CD4-positive, alpha-beta T cell (primary cell): ENCODE results near the gene ABCB11. TPM values are rescaled to one million over a fixed set of nuclear protein-coding genes. Genes with fewer than 3 reads are reported as not detected.

ENCODE experiments used
- ATAC-seq: fragments of 200-7000 bp; cut with Tn5 transposase; one replicate; pipeline ENCODE4 v1.10.0; 2022; ENCODE audit warnings: mild to moderate bottlenecking; ENCODE audit not compliant: poor library complexity
- CTCF ChIA-PET: fragments of 350-600 bp; sonication (Branson Sonifier 250); formaldehyde crosslinking; loops from one replicate; lab custom pipeline; 2021; ENCODE audit warnings: antibody characterized with exemption, inconsistent platforms; lab: Charles Lee
- POLR2A ChIA-PET: fragments of 350-600 bp; sonication (Branson Sonifier 250); formaldehyde crosslinking; loops from one replicate; lab custom pipeline; 2021; ENCODE audit warnings: antibody characterized with exemption, inconsistent platforms; lab: Charles Lee
- DNase-seq, 14 experiments: peaks; one replicate each; pipeline ENCODE4 v3.0.0-alpha.2; 2013 to 2020; ENCODE audit warnings: mixed read lengths in 2 of 14
- H3K27ac ChIP-seq, 2 donors: one replicate each; pipeline versions ENCODE4 v1.5.1 to v1.7.0; 2013; ENCODE audit warnings: low read length in 2 of 2, low read depth in 1 of 2, mild to moderate bottlenecking in 1 of 2
- H3K27me3 ChIP-seq, 2 experiments: 1 replicate in 1 of 2; 2 replicates in 1 of 2; pipeline versions ENCODE4 v1.6.1 to v1.7.0; 2013; ENCODE audit warnings: low read length in 2 of 2, control low read depth in 1 of 2, mild to moderate bottlenecking in 1 of 2, moderate library complexity in 1 of 2; ENCODE audit not compliant: insufficient read depth in 2 of 2, control insufficient read depth in 1 of 2
- H3K36me3 ChIP-seq: one replicate; pipeline ENCODE4 v1.6.1; 2013; ENCODE audit warnings: low read length, control low read depth; ENCODE audit not compliant: insufficient read depth
- H3K4me1 ChIP-seq: one replicate; pipeline ENCODE4 v1.6.1; 2013; ENCODE audit warnings: low read length, control low read depth; ENCODE audit not compliant: insufficient read depth
- H3K4me3 ChIP-seq: one replicate; pipeline ENCODE4 v1.5.1; 2013; ENCODE audit warnings: mild to moderate bottlenecking, low read length, moderate library complexity
- H3K9me3 ChIP-seq, 2 experiments: 1 replicate in 1 of 2; 2 replicates in 1 of 2; pipeline versions ENCODE4 v1.6.1 to v1.7.0; 2013; ENCODE audit warnings: low read length in 2 of 2, mild to moderate bottlenecking in 2 of 2, control low read depth in 1 of 2, moderate library complexity in 1 of 2; ENCODE audit not compliant: control insufficient read depth in 1 of 2, insufficient read depth in 1 of 2
- H3K27ac Mint-ChIP-seq: one replicate; pipeline ENCODE4 v1.8.0; 2020; ENCODE audit warnings: mixed read lengths
- H3K27me3 Mint-ChIP-seq: one replicate; pipeline ENCODE4 v1.8.0; 2021; ENCODE audit warnings: mixed read lengths
- H3K36me3 Mint-ChIP-seq: one replicate; pipeline ENCODE4 v1.8.0; 2021; ENCODE audit warnings: low read depth, mixed read lengths
- H3K4me1 Mint-ChIP-seq: one replicate; pipeline ENCODE4 v1.8.0; 2021; ENCODE audit warnings: low read depth, mixed read lengths
- H3K4me3 Mint-ChIP-seq: one replicate; pipeline ENCODE4 v1.8.0; 2020; ENCODE audit warnings: mild to moderate bottlenecking, mixed read lengths
- H3K9me3 Mint-ChIP-seq: one replicate; pipeline ENCODE4 v1.8.0; 2020; ENCODE audit warnings: mixed read lengths
- intact Hi-C, 2 experiments: fragments of 100-400 bp; cut with DNase I in 1 of 2; cut with micrococcal nuclease in 1 of 2; formaldehyde crosslinking; loops; one replicate each; pipeline versions ENCODE4 v1.15.1 to v1.9.0; 2023 to 2025; cut with DNase I, micrococcal nuclease
- total RNA-seq, 174 experiments: library from RNA in 2 of 174; stranded (reverse) in 2 of 174; gene quantifications; one replicate each; pipeline ENCODE4 v1.2.3 and lab custom pipeline; 2021 to 2026
- TF ChIP-seq, protein P1 (sequence below): fragments of 200-600 bp; IDR thresholded peaks from one replicate; pipeline ENCODE4 v1.8.0; 2022; ENCODE audit warnings: antibody characterized with exemption, mild to moderate bottlenecking

The ABCB11 gene
- total RNA-seq, 2 experiments from 2014 or later, result not detected

DNA sequence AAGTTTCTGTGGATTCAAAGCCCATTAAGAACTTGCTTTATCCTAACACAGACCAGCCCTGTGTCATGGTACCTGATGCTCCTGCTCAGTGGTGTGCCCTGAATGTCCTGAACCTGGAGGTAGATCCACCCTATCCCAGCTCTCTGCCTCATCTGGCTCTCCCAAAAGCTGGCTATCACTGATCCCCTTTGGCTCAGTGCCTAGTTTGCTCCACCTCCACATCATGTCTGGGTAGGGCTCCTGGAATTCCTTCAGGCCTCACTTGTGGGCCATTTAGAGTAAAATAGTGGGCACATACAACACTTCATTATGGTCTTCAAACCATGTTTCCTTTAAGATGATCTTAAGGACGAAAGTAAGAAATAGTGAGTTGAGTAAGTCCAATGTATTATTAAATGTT is 4.8 kb upstream of the ABCB11 start:
- no peaks in the 10 kb centered on the region for H3K36me3 ChIP-seq
- ATAC-seq (no peak), DNase-seq (no peak)
- H3K4me1 ChIP-seq, result peaks cover 9% of the 10 kb centered on the region
- peaks cover 6% of the 10 kb centered on the region for H3K9me3 Mint-ChIP-seq
- no peak overlapping the region for H3K4me3 Mint-ChIP-seq
- TF ChIP-seq, protein P1, sequence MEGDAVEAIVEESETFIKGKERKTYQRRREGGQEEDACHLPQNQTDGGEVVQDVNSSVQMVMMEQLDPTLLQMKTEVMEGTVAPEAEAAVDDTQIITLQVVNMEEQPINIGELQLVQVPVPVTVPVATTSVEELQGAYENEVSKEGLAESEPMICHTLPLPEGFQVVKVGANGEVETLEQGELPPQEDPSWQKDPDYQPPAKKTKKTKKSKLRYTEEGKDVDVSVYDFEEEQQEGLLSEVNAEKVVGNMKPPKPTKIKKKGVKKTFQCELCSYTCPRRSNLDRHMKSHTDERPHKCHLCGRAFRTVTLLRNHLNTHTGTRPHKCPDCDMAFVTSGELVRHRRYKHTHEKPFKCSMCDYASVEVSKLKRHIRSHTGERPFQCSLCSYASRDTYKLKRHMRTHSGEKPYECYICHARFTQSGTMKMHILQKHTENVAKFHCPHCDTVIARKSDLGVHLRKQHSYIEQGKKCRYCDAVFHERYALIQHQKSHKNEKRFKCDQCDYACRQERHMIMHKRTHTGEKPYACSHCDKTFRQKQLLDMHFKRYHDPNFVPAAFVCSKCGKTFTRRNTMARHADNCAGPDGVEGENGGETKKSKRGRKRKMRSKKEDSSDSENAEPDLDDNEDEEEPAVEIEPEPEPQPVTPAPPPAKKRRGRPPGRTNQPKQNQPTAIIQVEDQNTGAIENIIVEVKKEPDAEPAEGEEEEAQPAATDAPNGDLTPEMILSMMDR, result no peak
- no peaks in the 10 kb centered on the region for H3K4me1 Mint-ChIP-seq
- CTCF ChIA-PET, result no interaction called here
- H3K27me3 ChIP-seq, result no peaks in the 10 kb centered on the region
- no peak overlapping the region for H3K27ac ChIP-seq
- no peak overlapping the region for H3K27ac Mint-ChIP-seq
- H3K27me3 Mint-ChIP-seq, result no peaks in the 10 kb centered on the region
- H3K36me3 Mint-ChIP-seq, result no peaks in the 10 kb centered on the region
- no peak overlapping the region for H3K4me3 ChIP-seq
- intact Hi-C loops, result no loop called here
- H3K9me3 ChIP-seq, result no peaks in the 10 kb centered on the region
- POLR2A ChIA-PET, result no interaction called here

DNA sequence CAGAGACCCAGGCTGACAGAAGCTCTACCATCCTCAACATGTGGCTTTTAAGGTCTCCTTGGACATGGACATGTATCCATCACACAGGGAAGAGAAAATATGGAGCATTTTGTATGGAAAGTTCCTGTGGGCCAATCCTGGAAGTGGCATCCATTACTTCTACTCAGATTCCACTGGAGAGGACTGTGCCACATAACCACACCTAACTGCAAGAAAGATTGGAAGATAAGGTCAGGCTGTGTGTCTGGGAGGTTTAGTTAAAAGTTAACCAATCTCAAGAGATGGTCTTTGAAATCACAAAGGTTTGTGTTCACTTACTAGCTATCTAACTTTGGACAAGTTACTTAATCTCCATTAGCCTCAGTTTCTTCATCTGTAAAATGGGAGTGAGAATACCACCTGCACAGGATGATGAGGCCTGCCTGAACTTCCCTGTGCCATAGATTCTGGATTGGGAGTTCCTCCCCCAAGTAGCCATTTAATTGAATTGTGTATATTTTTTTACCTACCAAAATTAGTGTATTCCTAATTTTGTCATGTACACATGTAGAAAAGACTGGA is 3.9 kb upstream of the ABCB11 start:
- Histone ChIP-seq H3K4me3 (no peak overlapping the region), H3K36me3 (no peaks in the 10 kb centered on the region), H3K27me3 (no peaks in the 10 kb centered on the region), H3K27ac (no peak overlapping the region), H3K4me1 (peaks cover 9% of the 10 kb centered on the region), H3K9me3 (no peaks in the 10 kb centered on the region)
- no peak for DNase-seq
- Mint-ChIP-seq H3K27me3 (no peaks in the 10 kb centered on the region), H3K9me3 (peaks cover 6% of the 10 kb centered on the region), H3K4me3 (no peak overlapping the region), H3K27ac (no peak overlapping the region), H3K36me3 (no peaks in the 10 kb centered on the region), H3K4me1 (no peaks in the 10 kb centered on the region)
- no peak for ATAC-seq
- POLR2A ChIA-PET, result no interaction called here
- intact Hi-C loops, result no loop called here
- CTCF ChIA-PET, result no interaction called here
- TF ChIP-seq, protein P1, result no peak

DNA sequence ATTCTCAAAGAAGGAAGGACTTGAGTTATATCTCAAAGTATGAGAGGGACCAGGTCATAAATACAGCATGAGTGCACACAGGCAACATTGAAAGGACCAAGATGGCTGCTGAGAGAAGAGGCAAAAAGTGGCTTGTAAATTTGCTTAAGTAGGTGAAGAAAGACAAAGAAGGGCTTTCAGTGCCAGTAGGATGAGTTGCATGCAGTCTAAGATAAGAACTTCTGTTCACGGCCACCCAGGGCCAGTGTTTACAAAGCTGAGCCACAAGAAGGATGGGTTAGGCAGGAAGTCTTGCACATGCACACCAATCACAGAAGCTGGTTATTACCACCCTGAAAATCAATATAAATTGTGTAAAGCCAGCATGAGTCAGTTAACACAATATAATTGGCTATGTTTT is 3.1 kb upstream of the ABCB11 start:
- Mint-ChIP-seq H3K4me1 (no peaks in the 10 kb centered on the region), H3K9me3 (peaks cover 6% of the 10 kb centered on the region), H3K4me3 (no peak overlapping the region), H3K27ac (no peak overlapping the region), H3K27me3 (no peaks in the 10 kb centered on the region), H3K36me3 (no peaks in the 10 kb centered on the region)
- DNase-seq, result peak in 1 of 14 experiments; percentile 12
- Histone ChIP-seq H3K4me3 (no peak overlapping the region), H3K27me3 (no peaks in the 10 kb centered on the region), H3K27ac (no peak overlapping the region), H3K4me1 (peaks cover 9% of the 10 kb centered on the region), H3K36me3 (no peaks in the 10 kb centered on the region), H3K9me3 (no peaks in the 10 kb centered on the region)
- TF ChIP-seq, protein P1, result no peak
- ATAC-seq, result no peak
- ChIA-PET POLR2A (no interaction called here), CTCF (no interaction called here)
- intact Hi-C loops, result no loop called here
